Activated CD8-positive, alpha-beta T cell treated with anti-CD3 and anti-CD28 coated beads for 36 hours (primary cell): Measurements from ENCODE around the gene TCF4. TPM values are rescaled to one million over a fixed set of nuclear protein-coding genes. Genes with fewer than 3 reads are reported as not detected.

Source experiments
- ATAC-seq: fragments of 200-7000 bp; cut with Tn5 transposase; one replicate; pipeline ENCODE4 v1.10.0; 2021; ENCODE audit warnings: mild to moderate bottlenecking, moderate library complexity
- CTCF ChIA-PET: fragments of 350-600 bp; sonication (Branson Sonifier 250); formaldehyde crosslinking; loops from one replicate; lab custom pipeline; 2021; ENCODE audit warnings: antibody characterized with exemption; lab: Charles Lee
- POLR2A ChIA-PET: fragments of 350-600 bp; sonication (Branson Sonifier 250); formaldehyde crosslinking; loops from one replicate; lab custom pipeline; 2021; ENCODE audit warnings: antibody characterized with exemption; lab: Charles Lee
- DNase-seq: peaks from one replicate; pipeline ENCODE4 v3.0.0-alpha.2; 2020
- H3K27ac Mint-ChIP-seq: one replicate; pipeline ENCODE4 v1.8.0; 2021; ENCODE audit warnings: mild to moderate bottlenecking, mixed read lengths
- H3K27me3 Mint-ChIP-seq: one replicate; pipeline ENCODE4 v1.8.0; 2021; ENCODE audit warnings: mixed read lengths
- H3K36me3 Mint-ChIP-seq: one replicate; pipeline ENCODE4 v1.8.0; 2021; ENCODE audit warnings: low read depth, mixed read lengths
- H3K4me1 Mint-ChIP-seq: one replicate; pipeline ENCODE4 v1.8.0; 2021; ENCODE audit warnings: low read depth, mixed read lengths
- H3K4me3 Mint-ChIP-seq: one replicate; pipeline ENCODE4 v1.8.0; 2021; ENCODE audit warnings: mild to moderate bottlenecking, moderate library complexity, mixed read lengths
- H3K9me3 Mint-ChIP-seq: one replicate; pipeline ENCODE4 v1.8.0; 2021; ENCODE audit warnings: mixed read lengths
- CTCF ChIP-seq: fragments of 200-600 bp; IDR thresholded peaks from one replicate; pipeline ENCODE4 v1.8.0; 2022; ENCODE audit warnings: antibody characterized with exemption, mild to moderate bottlenecking
- intact Hi-C: fragments of 100-400 bp; cut with micrococcal nuclease; formaldehyde crosslinking; loops from one replicate; pipeline ENCODE4 v1.10.0; 2022
- total RNA-seq, 2 experiments: library from RNA; stranded (reverse); gene quantifications; one replicate each; pipeline ENCODE4 v1.2.3, GENCODE V29; 2021

The TCF4 gene
- total RNA-seq, 2 experiments from 2014 or later, result 1.2 to 1.4 TPM

- Mint-ChIP-seq H3K27ac (no peak overlapping the region), H3K36me3 (no peaks in the 10 kb centered on the region), H3K27me3 (no peaks in the 10 kb centered on the region), H3K4me1 (peaks cover 2% of the 10 kb centered on the region), H3K9me3 (no peaks in the 10 kb centered on the region), H3K4me3 (no peak overlapping the region)
- TF ChIP-seq CTCF, result no peak
- intact Hi-C loops, result no loop called here
- DNase-seq (no peak), ATAC-seq (no peak)
- POLR2A ChIA-PET, result no interaction called here
- CTCF ChIA-PET, result no interaction called here
Measured at GRCh38 chr18:55343396-55344073, 244.5 kb downstream of the TCF4 start.

- no peaks in the 10 kb centered on the region for H3K9me3 Mint-ChIP-seq
- peaks cover 4% of the 10 kb centered on the region for H3K27me3 Mint-ChIP-seq
- H3K4me3 Mint-ChIP-seq, result no peak overlapping the region
- no peak for TF ChIP-seq CTCF
- ChIA-PET POLR2A (no interaction called here), CTCF (no interaction called here)
- peaks cover 2% of the 10 kb centered on the region for H3K4me1 Mint-ChIP-seq
- no peak for DNase-seq
- ATAC-seq, result no peak
- no peaks in the 10 kb centered on the region for H3K36me3 Mint-ChIP-seq
- intact Hi-C loops, result no loop called here
- H3K27ac Mint-ChIP-seq, result no peak overlapping the region
Measured at GRCh38 chr18:55340998-55341397, 247.0 kb downstream of the TCF4 start.

GRCh38 chr18:55339990-55340389 lies 248.0 kb downstream of the TCF4 start:
- no peak for DNase-seq

GRCh38 chr18:55338978-55339650 lies 248.9 kb downstream of the TCF4 start:
- peaks cover 2% of the 10 kb centered on the region for H3K4me1 Mint-ChIP-seq
- no peaks in the 10 kb centered on the region for H3K9me3 Mint-ChIP-seq
- no peak for TF ChIP-seq CTCF
- no peak overlapping the region for H3K4me3 Mint-ChIP-seq
- ATAC-seq, result no peak
- H3K27ac Mint-ChIP-seq, result no peak overlapping the region
- H3K36me3 Mint-ChIP-seq, result no peaks in the 10 kb centered on the region
- intact Hi-C loops, result no loop called here
- H3K27me3 Mint-ChIP-seq, result peaks cover 4% of the 10 kb centered on the region
- CTCF ChIA-PET, result no interaction called here
- no peak for DNase-seq
- POLR2A ChIA-PET, result no interaction called here

More at GRCh38 chr18:55339990-55340389, 248.0 kb downstream of the TCF4 start:
- Mint-ChIP-seq H3K9me3 (no peaks in the 10 kb centered on the region), H3K36me3 (no peaks in the 10 kb centered on the region), H3K4me1 (peaks cover 2% of the 10 kb centered on the region), H3K27me3 (peaks cover 4% of the 10 kb centered on the region), H3K27ac (no peak overlapping the region), H3K4me3 (no peak overlapping the region)
- ChIA-PET CTCF (no interaction called here), POLR2A (no interaction called here)
- TF ChIP-seq CTCF, result no peak
- ATAC-seq, result no peak
- intact Hi-C loops, result no loop called here

GRCh38 chr18:55337908-55338521 lies 250.0 kb downstream of the TCF4 start:
- no peaks in the 10 kb centered on the region for H3K36me3 Mint-ChIP-seq
- ATAC-seq, result no peak
- H3K27me3 Mint-ChIP-seq, result peaks cover 4% of the 10 kb centered on the region
- no peak overlapping the region for H3K27ac Mint-ChIP-seq
- no peak overlapping the region for H3K4me3 Mint-ChIP-seq
- ChIA-PET CTCF (no interaction called here), POLR2A (interaction anchor here (0.6 kb wide), 1 partner anchor 21 kb away, joined by 3 read pairs; no protein-coding TSS in a partner anchor)
- no peaks in the 10 kb centered on the region for H3K9me3 Mint-ChIP-seq
- no peak for TF ChIP-seq CTCF
- intact Hi-C loops, result no loop called here
- no peaks in the 10 kb centered on the region for H3K4me1 Mint-ChIP-seq
- no peak for DNase-seq
